ENCODE measurements around the gene OR52D1.

OR52D1 gene

GRCh38 chr11:5489576-5490357, 1.3 kb downstream of the OR52D1 start:
- H3K4me3 ChIP-seq (ENCODE audit: low read depth, low read length), result no peak overlapping the region
- TF ChIP-seq CTCF (IDR thresholded peaks at IDR 0.05; ENCODE audit: control insufficient read depth, extremely low read depth, insufficient read depth), result no peak
- DNase-seq (ENCODE audit: low read depth), result no peak

GRCh38 chr11:5499671-5500070, 11.2 kb downstream of the OR52D1 start:
- no peak for DNase-seq (ENCODE audit: low read depth)
- no peak for TF ChIP-seq CTCF (IDR thresholded peaks at IDR 0.05; ENCODE audit: control insufficient read depth, extremely low read depth, insufficient read depth)
- no peak overlapping the region for H3K4me3 ChIP-seq (ENCODE audit: low read depth, low read length)

- H3K4me3 ChIP-seq (ENCODE audit: low read depth, low read length), result no peak overlapping the region
- no peak for TF ChIP-seq CTCF (IDR thresholded peaks at IDR 0.05; ENCODE audit: control insufficient read depth, extremely low read depth, insufficient read depth)
- no peak for DNase-seq (ENCODE audit: low read depth)
Measured at GRCh38 chr11:5500393-5500801, 11.9 kb downstream of the OR52D1 start.

GRCh38 chr11:5504403-5504921, 16.0 kb downstream of the OR52D1 start:
- TF ChIP-seq CTCF (IDR thresholded peaks at IDR 0.05; ENCODE audit: control insufficient read depth, extremely low read depth, insufficient read depth), result no peak
- no peak overlapping the region for H3K4me3 ChIP-seq (ENCODE audit: low read depth, low read length)
- no peak for DNase-seq (ENCODE audit: low read depth)

GRCh38 chr11:5505363-5506048, 17.0 kb downstream of the OR52D1 start:
- TF ChIP-seq CTCF (IDR thresholded peaks at IDR 0.05; ENCODE audit: control insufficient read depth, extremely low read depth, insufficient read depth), result no peak
- no peak for DNase-seq (ENCODE audit: low read depth)
- no peak overlapping the region for H3K4me3 ChIP-seq (ENCODE audit: low read depth, low read length)

- TF ChIP-seq CTCF (IDR thresholded peaks at IDR 0.05; ENCODE audit: control insufficient read depth, extremely low read depth, insufficient read depth), result no peak
- H3K4me3 ChIP-seq (ENCODE audit: low read depth, low read length), result no peak overlapping the region
- DNase-seq (ENCODE audit: low read depth), result no peak
Measured at GRCh38 chr11:5507177-5507932, 18.9 kb downstream of the OR52D1 start.

All from LNCaP clone FGC (cell line).